HEK293T (cell line): ENCODE results near the gene AMZ2.

ENCODE experiments used
- BHLHE40 ChIP-seq: fragments of 450-650 bp; IDR thresholded peaks from 2 replicates; pipeline ENCODE4 v1.6.1; 2016; ENCODE audit warnings: mild to moderate bottlenecking, moderate library complexity, borderline replicate concordance
- ELF4 ChIP-seq: fragments of 450-650 bp; IDR thresholded peaks from 2 replicates; pipeline ENCODE4 v1.6.1; 2017; ENCODE audit warnings: antibody characterized with exemption
- NFRKB ChIP-seq: fragments of 450-650 bp; IDR thresholded peaks from 2 replicates; pipeline ENCODE4 v1.6.1; 2016; ENCODE audit warnings: mild to moderate bottlenecking, moderate library complexity
- SP1 ChIP-seq: fragments of 450-650 bp; IDR thresholded peaks from 2 replicates; pipeline ENCODE4 v1.6.1; 2017
- SUZ12 ChIP-seq: fragments of 450-650 bp; IDR thresholded peaks from 2 replicates; pipeline ENCODE4 v1.6.1; 2016; ENCODE audit warnings: mild to moderate bottlenecking

- TF ChIP-seq NFRKB (no peak), SP1 (no peak), BHLHE40 (no peak), ELF4 (no peak), SUZ12 (no peak)
Measured at GRCh38 chr17:68239632-68240366, 8.0 kb upstream of the AMZ2 start.
